Measurements from ENCODE around the gene PAIP1.
"Not testable (repeated sequence)": the region's sequence is repeated elsewhere in the genome, so short reads cannot be mapped to it uniquely, and the experiment has no call there.

Gene PAIP1

GRCh38 chr5:43571237-43571636 is 14.4 kb upstream of the PAIP1 start:
- DNase-seq (ENCODE audit: low read depth), result no peak

- DNase-seq (ENCODE audit: low read depth), result no peak
These were observed 13.7 kb upstream of the PAIP1 start for GRCh38 chr5:43570450-43571158.

- no peak for DNase-seq (ENCODE audit: low read depth)
These were observed 12.4 kb upstream of the PAIP1 start for GRCh38 chr5:43569236-43569746.

- DNase-seq (ENCODE audit: low read depth), result no peak
These were observed 11.1 kb upstream of the PAIP1 start for GRCh38 chr5:43567967-43568366.

GRCh38 chr5:43565043-43565442 is 8.2 kb upstream of the PAIP1 start:
- DNase-seq (ENCODE audit: low read depth), result no peak

GRCh38 chr5:43564289-43564850 is 7.5 kb upstream of the PAIP1 start:
- DNase-seq (ENCODE audit: low read depth), result no peak

GRCh38 chr5:43563321-43563720 is 6.4 kb upstream of the PAIP1 start:
- DNase-seq (ENCODE audit: low read depth), result no peak

GRCh38 chr5:43561356-43561755 is 4.5 kb upstream of the PAIP1 start:
- DNase-seq (ENCODE audit: low read depth), result no peak

- DNase-seq (ENCODE audit: low read depth), result no peak
These were observed 3.3 kb upstream of the PAIP1 start for GRCh38 chr5:43560128-43560527.

- DNase-seq (ENCODE audit: low read depth), result not testable (repeated sequence)
These were observed 345 bp downstream of the PAIP1 start for GRCh38 chr5:43556607-43556856.

GRCh38 chr5:43555895-43556606 is 826 bp downstream of the PAIP1 start:
- peak; percentile 28 for DNase-seq (ENCODE audit: low read depth)

GRCh38 chr5:43554497-43554896 is 2.4 kb downstream of the PAIP1 start:
- DNase-seq (ENCODE audit: low read depth), result no peak

- no peak for DNase-seq (ENCODE audit: low read depth)
These were observed 3.5 kb downstream of the PAIP1 start for GRCh38 chr5:43553381-43553780.

- DNase-seq (ENCODE audit: low read depth), result no peak
These were observed 5.1 kb downstream of the PAIP1 start for GRCh38 chr5:43551731-43552130.

GRCh38 chr5:43549272-43549671 is 7.6 kb downstream of the PAIP1 start:
- not testable (repeated sequence) for DNase-seq (ENCODE audit: low read depth)

GRCh38 chr5:43548358-43548757 is 8.5 kb downstream of the PAIP1 start:
- no peak for DNase-seq (ENCODE audit: low read depth)

GRCh38 chr5:43547532-43547931 is 9.3 kb downstream of the PAIP1 start:
- no peak for DNase-seq (ENCODE audit: low read depth)

GRCh38 chr5:43543434-43543833 is 13.4 kb downstream of the PAIP1 start:
- no peak for DNase-seq (ENCODE audit: low read depth)

- DNase-seq (ENCODE audit: low read depth), result no peak
These were observed 16.1 kb downstream of the PAIP1 start for GRCh38 chr5:43540746-43541145.

- DNase-seq (ENCODE audit: low read depth), result no peak
These were observed 19.9 kb downstream of the PAIP1 start for GRCh38 chr5:43536972-43537371.

- DNase-seq (ENCODE audit: low read depth), result no peak
These were observed 23.2 kb downstream of the PAIP1 start for GRCh38 chr5:43533646-43534045.

- no peak for DNase-seq (ENCODE audit: low read depth)
These were observed 26.2 kb downstream of the PAIP1 start for GRCh38 chr5:43530648-43531047.

GRCh38 chr5:43523662-43524072 is 33.2 kb downstream of the PAIP1 start:
- DNase-seq (ENCODE audit: low read depth), result no peak

- no peak for DNase-seq (ENCODE audit: low read depth)
These were observed 36.3 kb downstream of the PAIP1 start for GRCh38 chr5:43520615-43521014.

Measured in activated T-cell treated with anti-CD3 and anti-CD28 coated beads for 24 hours (primary cell).